DOHH2 (cell line): ENCODE measurements around the gene MTHFD1.
A peak's percentile ranks its signal among the peaks of the same experiment; 100 is the strongest.

ENCODE experiments used
- H3F3A ChIP-seq: fragments of 200-600 bp; sonication (generic), shearing (Covaris generic); 2 replicates; pipeline ENCODE4 v1.6.0; 2016; ENCODE audit warnings: antibody characterized with exemption, mild to moderate bottlenecking; ENCODE audit not compliant: control insufficient read depth, insufficient read depth
- H3K27ac ChIP-seq: fragments of 200-600 bp; sonication (generic); 2 replicates; pipeline ENCODE4 v1.5.1; 2014; ENCODE audit warnings: low read depth, mild to moderate bottlenecking, low read length, moderate library complexity
- H3K27me3 ChIP-seq: fragments of 200-600 bp; sonication (generic); 2 replicates; pipeline ENCODE4 v1.6.1; 2014; ENCODE audit warnings: mild to moderate bottlenecking, low read length, mixed read lengths; ENCODE audit not compliant: control insufficient read depth
- H3K36me3 ChIP-seq: fragments of 200-600 bp; sonication (generic); 2 replicates; pipeline ENCODE4 v1.6.1; 2014; ENCODE audit warnings: mild to moderate bottlenecking, low read length, moderate library complexity, mixed read lengths; ENCODE audit not compliant: control insufficient read depth
- H3K4me1 ChIP-seq: fragments of 200-600 bp; sonication (generic); 2 replicates; pipeline ENCODE4 v1.6.1; 2014; ENCODE audit warnings: mild to moderate bottlenecking, low read length, mixed read lengths; ENCODE audit not compliant: control insufficient read depth
- H3K4me2 ChIP-seq: fragments of 200-600 bp; sonication (generic); 2 replicates; pipeline ENCODE4 v1.6.0; 2014; ENCODE audit warnings: mild to moderate bottlenecking, low read length, moderate library complexity
- H3K4me3 ChIP-seq: fragments of 200-600 bp; sonication (generic); 2 replicates; pipeline ENCODE4 v1.5.1; 2014; ENCODE audit warnings: mild to moderate bottlenecking, low read length, mixed read lengths
- H3K79me2 ChIP-seq: fragments of 200-600 bp; sonication (generic); 2 replicates; pipeline ENCODE4 v1.6.1; 2014; ENCODE audit warnings: mild to moderate bottlenecking, low read length, mixed read lengths; ENCODE audit not compliant: control insufficient read depth
- H3K9me2 ChIP-seq: fragments of 200-600 bp; sonication (generic); replicated peaks from 2 replicates; pipeline ENCODE4 v1.6.1; 2014; ENCODE audit warnings: mild to moderate bottlenecking, low read length, mixed read lengths; ENCODE audit not compliant: control insufficient read depth
- H3K9me3 ChIP-seq: fragments of 200-600 bp; sonication (generic); 2 replicates; pipeline ENCODE4 v1.6.1; 2014; ENCODE audit warnings: antibody characterized with exemption, low read length, mixed read lengths; ENCODE audit not compliant: control insufficient read depth, insufficient read depth
- H4K20me1 ChIP-seq: fragments of 200-600 bp; sonication (generic); 2 replicates; pipeline ENCODE4 v1.6.0; 2014; ENCODE audit warnings: low read depth, mild to moderate bottlenecking, antibody characterized with exemption, low read length, moderate library complexity; ENCODE audit not compliant: control insufficient read depth, insufficient read depth
- CTCF ChIP-seq: fragments of 200-600 bp; sonication (generic); IDR thresholded peaks from one replicate; pipeline ENCODE4 v1.5.1; 2014; ENCODE audit warnings: antibody characterized with exemption, mild to moderate bottlenecking, low read depth, low read length; ENCODE audit not compliant: poor library complexity, severe bottlenecking
- EZH2phosphoT487 ChIP-seq: fragments of 200-600 bp; sonication (generic); IDR thresholded peaks from 2 replicates; pipeline ENCODE4 v1.6.1; 2017; ENCODE audit warnings: borderline replicate concordance, mild to moderate bottlenecking, antibody characterized with exemption, low read length, moderate library complexity, mixed read lengths

MTHFD1 gene

GRCh38 chr14:64503434-64504309 is 115.5 kb downstream of the MTHFD1 start, which contains the start of gene ZBTB25:
TSS of gene ZBTB25 (minus strand) at chr14:64503838. CDS start at chr14:64490533, 13,305 bp downstream.
- Histone ChIP-seq H3K36me3 (peaks cover 77% of the 10 kb centered on the region), H3K4me1 (peaks cover 56% of the 10 kb centered on the region), H3K79me2 (peaks cover 89% of the 10 kb centered on the region), H3K4me3 (peak within 1 kb of the TSS; percentile 87), H3K4me2 (peak within 1 kb of the TSS; percentile 90), H3K27me3 (no peaks in the 10 kb centered on the region; the same call in 1 of the 2 replicates), H4K20me1 (peaks cover 13% of the 10 kb centered on the region; the same call in 1 of the 2 replicates), H3K9me3 (no peaks in the 10 kb centered on the region), H3F3A (peaks cover 12% of the 10 kb centered on the region), H3K9me2 (no peaks in the 10 kb centered on the region), H3K27ac (peak within 1 kb of the TSS; percentile 95)
- TF ChIP-seq EZH2phosphoT487, result no peak
- no peak for TF ChIP-seq CTCF

- Histone ChIP-seq H3F3A (peaks cover 15% of the 10 kb centered on the region), H3K27ac (peak within 1 kb of the TSS; percentile 95), H3K36me3 (peaks cover 69% of the 10 kb centered on the region), H4K20me1 (peaks cover 16% of the 10 kb centered on the region; the same call in 1 of the 2 replicates), H3K79me2 (peaks cover 89% of the 10 kb centered on the region), H3K9me2 (no peaks in the 10 kb centered on the region), H3K9me3 (no peaks in the 10 kb centered on the region), H3K27me3 (no peaks in the 10 kb centered on the region; the same call in 1 of the 2 replicates), H3K4me2 (peak within 1 kb of the TSS; percentile 90), H3K4me3 (peak within 1 kb of the TSS; percentile 87), H3K4me1 (peaks cover 59% of the 10 kb centered on the region)
- no peak for TF ChIP-seq EZH2phosphoT487
- TF ChIP-seq CTCF, result no peak
Observed at GRCh38 chr14:64504310-64504896, 116.2 kb downstream of the MTHFD1 start, which contains the start of gene ZBTB1. TSS of gene ZBTB1 (plus strand) at chr14:64504770. CDS start at chr14:64521505, 16,735 bp downstream.

DNA sequence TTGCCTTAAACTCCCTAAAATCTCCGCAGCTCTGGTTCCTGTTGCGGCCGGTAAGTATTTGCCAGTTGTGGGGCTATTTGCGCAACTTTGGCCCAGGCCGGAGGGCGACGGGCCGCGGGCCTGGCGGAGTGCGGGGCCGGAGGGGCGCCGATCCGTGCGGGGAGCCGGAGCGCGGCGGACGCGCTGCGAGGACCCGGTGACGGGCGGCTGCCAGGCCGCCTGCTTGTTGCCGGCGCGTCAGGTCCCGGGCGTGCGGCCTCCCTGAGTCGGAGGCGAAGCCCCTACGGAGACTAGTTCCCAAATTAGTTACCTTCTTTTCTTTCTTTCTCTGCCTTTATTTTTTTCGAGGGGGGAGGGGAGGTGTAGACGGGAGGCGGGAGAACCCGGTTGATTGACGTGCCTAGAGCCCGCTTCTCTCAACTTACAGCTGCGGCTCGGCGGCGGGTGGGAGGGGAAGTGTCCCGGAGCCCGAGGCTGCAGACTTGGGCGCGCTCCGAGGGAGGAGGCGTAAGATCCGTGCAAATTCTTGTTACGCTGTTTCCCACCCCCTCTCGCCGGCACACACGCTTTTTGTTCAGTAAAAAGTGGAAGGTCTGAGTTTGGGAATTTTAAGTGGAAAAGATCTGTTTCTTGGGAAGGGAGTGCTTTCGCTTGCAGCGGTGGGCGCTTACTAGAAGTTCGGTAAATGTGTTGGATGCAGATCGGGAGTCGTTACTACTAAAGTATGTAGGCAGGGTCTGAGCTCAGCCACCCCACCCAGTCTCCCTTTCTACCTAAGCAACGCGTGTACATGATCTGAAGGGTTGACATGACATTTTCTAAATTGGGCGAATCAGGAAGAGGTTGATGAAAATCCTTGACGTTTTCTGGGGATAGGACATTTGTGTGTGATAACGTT is 117.0 kb downstream of the MTHFD1 start:
- Histone ChIP-seq H3K9me2 (no peaks in the 10 kb centered on the region), H3K27ac (peak overlapping the region; percentile 95), H3K4me2 (peak overlapping the region; percentile 90), H3K4me3 (peak overlapping the region; percentile 87), H3K9me3 (no peaks in the 10 kb centered on the region), H3K79me2 (peaks cover 88% of the 10 kb centered on the region), H4K20me1 (peaks cover 16% of the 10 kb centered on the region; the same call in 1 of the 2 replicates), H3K4me1 (peaks cover 58% of the 10 kb centered on the region), H3F3A (peaks cover 19% of the 10 kb centered on the region), H3K36me3 (peaks cover 62% of the 10 kb centered on the region), H3K27me3 (no peaks in the 10 kb centered on the region; the same call in 1 of the 2 replicates)
- TF ChIP-seq CTCF, result no peak
- no peak for TF ChIP-seq EZH2phosphoT487
